Vagina (tissue), 2 donors: ENCODE measurements around the gene RPS6KB1. TPM values are rescaled to one million over a fixed set of nuclear protein-coding genes. Genes with fewer than 3 reads are reported as not detected.

Experiments used
- DNase-seq, 2 donors: peaks; one replicate each; pipeline ENCODE4 v3.0.0-alpha.2; 2017; ENCODE audit errors: extremely low spot score in 2 of 2
- H3K27ac ChIP-seq: fragments of 200-600 bp; sonication (generic); one replicate; pipeline ENCODE4 v1.5.1; 2019
- H3K27me3 ChIP-seq: fragments of 200-600 bp; sonication (generic); one replicate; pipeline ENCODE4 v1.5.1; 2019
- H3K36me3 ChIP-seq, 2 donors: fragments of 200-600 bp; sonication (generic); one replicate each; pipeline ENCODE4 v1.5.1; 2017 to 2019
- H3K4me1 ChIP-seq: fragments of 200-600 bp; sonication (generic); one replicate; pipeline ENCODE4 v1.5.1; 2019
- H3K4me3 ChIP-seq, 2 donors: fragments of 200-600 bp; sonication (generic); 1 replicate in 1 of 2; 2 replicates in 1 of 2; pipeline ENCODE4 v1.5.1; 2016 to 2019
- H3K9me3 ChIP-seq: fragments of 200-600 bp; sonication (generic); one replicate; pipeline ENCODE4 v1.5.1; 2019
- POLR2A ChIP-seq, 2 donors: fragments of 450-650 bp; IDR thresholded peaks; one replicate each; pipeline ENCODE4 v1.6.1; 2017; ENCODE audit warnings: antibody characterized with exemption in 2 of 2, mild to moderate bottlenecking in 2 of 2, moderate library complexity in 2 of 2
- POLR2AphosphoS5 ChIP-seq, 2 donors: sonication (generic); formaldehyde crosslinking; IDR thresholded peaks; one replicate each; pipeline ENCODE4 v1.9.0; 2017; ENCODE audit warnings: antibody characterized with exemption in 2 of 2, mild to moderate bottlenecking in 2 of 2, low read depth in 1 of 2; ENCODE audit not compliant: insufficient read depth in 1 of 2
- intact Hi-C: fragments of 100-400 bp; cut with DNase I; formaldehyde crosslinking; loops from one replicate; pipeline ENCODE4 v1.15.1; 2023
- total RNA-seq: library from RNA; depleted of rRNA; stranded (reverse); fragments of >200 nt; gene quantifications from one replicate; pipeline ENCODE4 v1.2.3, GENCODE V29; 2016
- TF ChIP-seq, protein P1 (sequence below), 3 experiments: fragments of 450-650 bp in 2 of 3; fragments of 200-600 bp in 1 of 3; sonication (generic) in 1 of 3; IDR thresholded peaks; one replicate each; pipeline ENCODE4 v1.5.1; 2017 to 2019; ENCODE audit warnings: antibody characterized with exemption in 3 of 3, mild to moderate bottlenecking in 2 of 3, moderate library complexity in 2 of 3

RPS6KB1 gene
- total RNA-seq, 1 donor from 2014 or later: 96.7 TPM

GRCh38 chr17:59877965-59878364, 15.0 kb upstream of the RPS6KB1 start:
- intact Hi-C loops: no loop called here
- no peak for TF ChIP-seq POLR2A (IDR thresholded peaks at IDR 0.05)
- no peak for TF ChIP-seq POLR2AphosphoS5 (IDR thresholded peaks at IDR 0.05; ENCODE audit: insufficient read depth in 1 of 2, low read depth in 1 of 2)
- TF ChIP-seq, protein P1, sequence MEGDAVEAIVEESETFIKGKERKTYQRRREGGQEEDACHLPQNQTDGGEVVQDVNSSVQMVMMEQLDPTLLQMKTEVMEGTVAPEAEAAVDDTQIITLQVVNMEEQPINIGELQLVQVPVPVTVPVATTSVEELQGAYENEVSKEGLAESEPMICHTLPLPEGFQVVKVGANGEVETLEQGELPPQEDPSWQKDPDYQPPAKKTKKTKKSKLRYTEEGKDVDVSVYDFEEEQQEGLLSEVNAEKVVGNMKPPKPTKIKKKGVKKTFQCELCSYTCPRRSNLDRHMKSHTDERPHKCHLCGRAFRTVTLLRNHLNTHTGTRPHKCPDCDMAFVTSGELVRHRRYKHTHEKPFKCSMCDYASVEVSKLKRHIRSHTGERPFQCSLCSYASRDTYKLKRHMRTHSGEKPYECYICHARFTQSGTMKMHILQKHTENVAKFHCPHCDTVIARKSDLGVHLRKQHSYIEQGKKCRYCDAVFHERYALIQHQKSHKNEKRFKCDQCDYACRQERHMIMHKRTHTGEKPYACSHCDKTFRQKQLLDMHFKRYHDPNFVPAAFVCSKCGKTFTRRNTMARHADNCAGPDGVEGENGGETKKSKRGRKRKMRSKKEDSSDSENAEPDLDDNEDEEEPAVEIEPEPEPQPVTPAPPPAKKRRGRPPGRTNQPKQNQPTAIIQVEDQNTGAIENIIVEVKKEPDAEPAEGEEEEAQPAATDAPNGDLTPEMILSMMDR (IDR thresholded peaks at IDR 0.05): no peak
- H3K36me3 ChIP-seq: peaks cover 0 to 48% of the 10 kb centered on the region in 2 donors
- H3K4me3 ChIP-seq: no peak overlapping the region
- H3K27me3 ChIP-seq: no peaks in the 10 kb centered on the region
- H3K27ac ChIP-seq: no peak overlapping the region
- no peak for DNase-seq
- no peaks in the 10 kb centered on the region for H3K9me3 ChIP-seq
- H3K4me1 ChIP-seq: no peaks in the 10 kb centered on the region

- Histone ChIP-seq H3K9me3 (no peaks in the 10 kb centered on the region), H3K36me3 (peaks cover 0 to 51% of the 10 kb centered on the region in 2 donors), H3K4me1 (no peaks in the 10 kb centered on the region), H3K27ac (no peak overlapping the region), H3K4me3 (no peak overlapping the region), H3K27me3 (no peaks in the 10 kb centered on the region)
- no peak for DNase-seq
- no peak for TF ChIP-seq POLR2AphosphoS5 (IDR thresholded peaks at IDR 0.05; ENCODE audit: insufficient read depth in 1 of 2, low read depth in 1 of 2)
- TF ChIP-seq, protein P1 (IDR thresholded peaks at IDR 0.05): no peak
- no peak for TF ChIP-seq POLR2A (IDR thresholded peaks at IDR 0.05)
- intact Hi-C loops: no loop called here
Observed at GRCh38 chr17:59878624-59879023, 14.3 kb upstream of the RPS6KB1 start.

DNA sequence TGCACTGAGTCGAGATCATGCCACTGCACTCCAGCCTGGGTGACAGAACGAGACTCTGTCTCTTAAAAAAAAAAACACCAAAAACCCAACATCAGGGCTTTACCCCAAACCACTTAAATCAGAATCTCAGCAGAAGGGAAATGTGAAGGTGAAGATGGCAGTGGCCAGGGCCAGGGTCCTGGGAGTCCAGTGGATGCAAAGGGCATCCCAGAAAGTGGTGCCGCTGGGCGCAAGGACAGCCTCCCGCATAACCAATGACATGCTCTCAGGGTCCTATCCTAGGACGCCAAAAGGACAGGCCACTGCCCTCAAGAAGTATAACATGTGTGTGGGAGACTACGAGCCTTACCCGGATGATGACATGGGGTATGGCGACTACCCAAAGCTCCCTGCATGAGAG, 8.1 kb upstream of the RPS6KB1 start:
- Histone ChIP-seq H3K27me3 (no peaks in the 10 kb centered on the region), H3K36me3 (peaks cover 0 to 42% of the 10 kb centered on the region in 2 donors), H3K4me1 (no peaks in the 10 kb centered on the region), H3K27ac (no peak overlapping the region), H3K4me3 (no peak overlapping the region), H3K9me3 (no peaks in the 10 kb centered on the region)
- DNase-seq: no peak
- TF ChIP-seq POLR2A (IDR thresholded peaks at IDR 0.05): no peak
- TF ChIP-seq POLR2AphosphoS5 (IDR thresholded peaks at IDR 0.05; ENCODE audit: insufficient read depth in 1 of 2, low read depth in 1 of 2): no peak
- TF ChIP-seq, protein P1 (IDR thresholded peaks at IDR 0.05): no peak
- intact Hi-C loops: no loop called here

DNA sequence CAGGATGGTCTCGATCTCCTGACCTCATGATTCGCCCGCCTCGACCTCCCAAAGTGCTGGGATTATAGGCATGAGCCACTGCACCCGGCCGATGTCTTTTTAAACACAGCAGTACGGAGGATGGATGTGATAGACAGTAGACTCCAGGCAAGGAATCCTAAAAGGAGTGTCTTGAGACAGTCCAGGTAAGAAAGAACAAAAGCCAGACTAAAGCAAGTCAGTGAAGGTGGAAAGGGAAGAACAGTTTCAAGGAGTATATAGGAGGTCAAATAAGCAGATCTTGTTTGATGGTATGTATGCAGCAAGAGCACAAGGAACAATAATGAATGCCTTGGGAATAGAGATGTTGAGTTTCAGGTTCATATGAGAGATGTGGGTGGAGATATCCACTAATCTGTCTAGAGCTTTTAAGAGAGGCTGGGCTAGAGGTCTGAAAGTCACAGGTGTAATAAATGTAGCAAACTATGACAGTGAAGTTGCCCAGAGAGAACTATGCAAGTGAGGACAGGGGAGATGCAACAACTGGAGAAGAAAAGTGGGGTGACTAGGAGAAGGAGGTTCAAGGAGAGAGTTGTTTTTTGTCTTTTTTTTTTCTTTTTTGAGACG, 4.7 kb upstream of the RPS6KB1 start:
- Histone ChIP-seq H3K4me3 (no peak overlapping the region), H3K36me3 (peaks cover 0 to 29% of the 10 kb centered on the region in 2 donors)

DNA sequence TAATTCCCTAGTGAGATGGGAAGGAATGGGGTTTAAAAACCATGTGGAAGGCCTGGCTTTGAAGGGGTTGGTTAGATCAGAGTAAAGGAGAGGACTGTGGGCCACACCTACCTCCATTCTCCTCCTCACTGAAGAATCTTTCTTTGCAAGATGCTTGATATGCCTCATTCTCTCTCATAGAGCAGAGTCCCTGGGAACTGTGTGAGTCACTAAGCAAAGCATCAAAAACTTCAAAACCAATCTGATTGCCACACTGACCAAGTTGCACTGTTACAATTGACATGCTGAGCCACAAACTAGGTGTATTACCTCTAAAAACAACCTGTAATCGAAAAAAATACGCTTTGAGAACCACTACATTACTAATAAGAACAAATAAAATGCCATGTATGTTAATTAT, 2.2 kb upstream of the RPS6KB1 start:
- no peaks in the 10 kb centered on the region for H3K27me3 ChIP-seq
- peaks cover 0 to 6% of the 10 kb centered on the region in 2 donors for H3K36me3 ChIP-seq
- H3K9me3 ChIP-seq: no peaks in the 10 kb centered on the region
- intact Hi-C loops: no loop called here
- H3K4me3 ChIP-seq: no peak overlapping the region
- H3K4me1 ChIP-seq: peaks cover 37% of the 10 kb centered on the region
- TF ChIP-seq POLR2AphosphoS5 (IDR thresholded peaks at IDR 0.05; ENCODE audit: insufficient read depth in 1 of 2, low read depth in 1 of 2): no peak
- TF ChIP-seq, protein P1 (IDR thresholded peaks at IDR 0.05): no peak
- no peak for TF ChIP-seq POLR2A (IDR thresholded peaks at IDR 0.05)
- H3K27ac ChIP-seq: no peak overlapping the region
- DNase-seq: no peak

More for the DNA sequence above, 4.7 kb upstream of the RPS6KB1 start:
- TF ChIP-seq, protein P1 (IDR thresholded peaks at IDR 0.05): no peak
- TF ChIP-seq POLR2A (IDR thresholded peaks at IDR 0.05) (no peak), POLR2AphosphoS5 (IDR thresholded peaks at IDR 0.05; ENCODE audit: insufficient read depth in 1 of 2, low read depth in 1 of 2) (no peak)
- intact Hi-C loops: no loop called here
- no peaks in the 10 kb centered on the region for H3K27me3 ChIP-seq
- no peak for DNase-seq
- H3K9me3 ChIP-seq: no peaks in the 10 kb centered on the region
- H3K4me1 ChIP-seq: peaks cover 22% of the 10 kb centered on the region
- no peak overlapping the region for H3K27ac ChIP-seq
